ENCODE results near the gene ATP1A1.
A peak's percentile ranks its signal among the peaks of the same experiment; 100 is the strongest.

The ATP1A1 gene

GRCh38 chr1:116373431-116374352, 648 bp downstream of the ATP1A1 start:
- peak; percentile 61 for DNase-seq

DNA sequence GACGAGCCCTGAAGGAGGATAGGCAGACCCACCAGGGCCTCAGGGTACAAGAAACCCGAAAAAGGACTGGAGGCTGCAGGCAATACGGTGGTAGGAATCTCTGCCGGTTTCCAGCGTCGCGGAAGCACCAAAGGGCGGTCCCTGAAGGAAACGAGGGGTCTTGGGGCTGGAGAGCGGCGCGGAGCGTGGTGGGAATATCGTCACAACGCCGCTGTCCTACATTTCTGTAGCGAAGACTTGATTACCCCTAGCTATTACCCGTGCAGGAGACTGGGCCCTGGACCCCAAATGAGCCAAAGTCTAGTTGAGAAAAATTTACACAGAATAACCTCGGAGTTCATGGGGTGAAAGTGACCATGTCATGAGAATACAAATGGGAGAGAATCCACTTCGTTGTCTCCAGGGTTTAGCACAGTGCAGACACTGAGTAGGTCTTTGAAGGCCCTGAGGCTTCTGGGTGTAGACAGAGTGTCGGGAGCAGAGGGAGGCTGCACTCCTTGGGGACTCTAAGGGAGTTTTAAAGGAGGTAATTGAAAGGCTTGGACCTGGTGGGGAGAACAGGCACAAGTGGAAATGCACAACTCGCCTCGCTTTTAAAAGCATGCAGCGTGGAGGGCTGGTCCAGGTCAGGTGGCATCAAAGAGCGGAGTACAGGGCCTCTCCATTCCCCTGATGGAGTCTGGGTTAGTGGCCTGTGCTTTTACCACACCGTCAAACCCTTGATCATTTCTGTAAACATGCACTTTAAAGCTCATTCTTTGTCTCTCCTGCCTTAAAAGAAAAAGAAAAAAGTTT, 1.5 kb downstream of the ATP1A1 start:
- no peak for DNase-seq

DNA sequence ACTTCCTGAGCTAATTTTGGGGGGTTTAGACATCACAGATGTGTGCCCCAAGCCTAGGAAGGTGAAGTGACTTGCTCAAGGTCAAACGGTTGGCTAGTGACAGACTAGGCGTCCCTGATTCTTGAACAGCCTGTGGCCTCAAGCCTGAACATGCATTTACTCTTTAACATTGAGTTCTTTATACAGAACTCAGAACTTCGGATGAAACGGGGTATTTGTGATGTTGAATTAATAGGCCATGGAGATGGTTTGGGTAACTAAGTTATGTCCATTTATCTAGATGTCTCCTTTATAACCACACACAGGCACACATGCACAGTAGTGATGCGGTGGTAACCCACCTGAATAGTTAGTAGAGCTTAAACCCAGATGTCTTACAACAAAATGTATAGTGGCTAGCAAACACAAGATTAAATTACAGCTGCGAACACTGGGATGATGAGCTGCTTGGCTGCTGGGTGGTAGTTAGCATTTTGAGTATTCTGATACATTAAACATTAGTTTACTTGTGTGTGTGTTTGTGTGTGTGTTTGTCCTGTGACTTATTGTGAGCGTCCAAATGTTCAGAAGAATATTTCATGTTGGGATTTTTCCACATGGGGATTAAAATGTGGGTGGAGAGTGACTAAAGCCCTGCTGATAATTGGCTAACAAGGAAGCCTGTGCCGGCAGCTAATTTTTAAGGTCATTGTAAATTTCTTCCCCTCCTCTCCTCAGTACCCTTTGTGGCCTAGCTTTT, 2.3 kb downstream of the ATP1A1 start:
- DNase-seq, result no peak

- peak; percentile 33 for DNase-seq
Observed at GRCh38 chr1:116375887-116376728, 3.1 kb downstream of the ATP1A1 start.

GRCh38 chr1:116376729-116377086, 3.7 kb downstream of the ATP1A1 start:
- no peak for DNase-seq

DNA sequence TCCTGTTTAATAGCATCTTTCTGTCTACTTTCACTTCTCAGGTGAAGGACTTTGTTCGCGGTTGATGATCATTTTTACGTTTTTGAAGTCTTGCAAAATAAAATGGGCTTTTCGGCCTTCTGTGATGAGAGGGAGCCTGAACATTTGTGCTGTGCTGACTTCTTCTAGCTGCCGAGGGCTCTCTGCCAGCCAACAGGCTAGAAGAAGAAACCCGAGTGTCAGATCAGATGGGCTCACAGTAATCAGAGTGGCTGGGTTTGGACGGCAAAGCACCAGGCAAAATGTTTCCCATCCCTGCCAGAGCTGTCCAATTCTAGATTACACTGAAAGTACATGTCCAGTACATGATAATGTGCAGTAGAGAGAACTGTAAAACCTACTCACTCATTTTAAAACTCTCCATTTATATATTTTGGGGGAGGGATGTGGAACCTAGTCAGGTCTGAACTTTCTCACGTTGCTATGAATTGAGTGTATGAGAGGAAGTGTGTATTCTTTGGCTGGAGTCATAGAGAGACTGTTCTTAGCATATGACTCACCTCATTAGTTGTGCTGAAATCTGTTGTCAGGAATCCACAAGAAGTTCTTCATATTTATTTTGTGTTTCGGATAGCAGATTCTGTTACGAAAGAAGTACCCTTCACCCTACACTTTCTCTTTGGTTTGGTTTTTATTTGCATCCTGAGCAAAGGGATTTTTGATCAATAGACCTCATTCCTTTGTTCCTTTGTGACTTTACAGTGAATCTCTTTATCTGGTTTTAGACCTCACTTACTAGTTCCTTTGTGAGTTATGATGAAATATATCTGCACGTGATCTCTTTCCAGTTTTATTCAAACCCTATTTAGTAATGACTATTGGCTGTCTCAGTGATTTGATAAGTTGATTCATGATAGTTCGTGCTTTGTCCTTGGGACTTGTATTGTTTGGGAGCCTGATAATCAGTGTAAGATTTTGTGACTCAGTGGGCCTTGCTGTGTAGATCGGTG, 4.8 kb downstream of the ATP1A1 start:
- DNase-seq, result peak; percentile 45

DNA sequence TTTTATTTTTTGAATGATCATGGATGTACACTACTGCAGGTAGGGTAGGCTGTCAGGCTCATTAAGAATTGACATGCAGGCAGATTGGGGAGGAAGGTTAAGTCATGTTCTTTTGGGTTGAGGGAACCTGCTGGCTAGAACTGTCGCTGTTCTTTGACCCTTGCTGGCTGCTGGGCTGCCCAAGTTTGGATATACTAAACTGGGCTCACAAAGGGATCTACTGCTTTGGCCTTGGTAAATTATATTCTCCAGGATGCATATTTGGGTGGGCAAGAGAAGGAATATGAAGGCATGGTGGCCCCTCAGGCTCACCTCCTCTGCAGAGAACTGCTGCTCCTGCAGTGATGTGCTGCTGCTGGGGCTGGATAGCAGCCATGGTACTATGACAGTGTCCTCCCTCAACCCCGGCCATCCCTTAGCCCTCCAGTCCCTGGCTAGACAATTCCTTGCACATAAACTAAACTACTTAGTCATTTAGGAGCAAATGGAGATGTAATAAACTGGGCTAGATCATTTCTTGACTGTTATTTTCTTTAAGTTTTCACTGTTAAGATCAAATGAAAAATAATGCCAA, 6.1 kb downstream of the ATP1A1 start:
- no peak for DNase-seq

- DNase-seq, result no peak
Observed at GRCh38 chr1:116379674-116380498, 6.8 kb downstream of the ATP1A1 start.

- no peak for DNase-seq
Observed at GRCh38 chr1:116380499-116381242, 7.6 kb downstream of the ATP1A1 start.

- no peak for DNase-seq
Observed at GRCh38 chr1:116382321-116382720, 9.3 kb downstream of the ATP1A1 start.

- no peak for DNase-seq
Observed at GRCh38 chr1:116382857-116383483, 9.9 kb downstream of the ATP1A1 start.

- no peak for DNase-seq
Observed at GRCh38 chr1:116386042-116386441, 13.0 kb downstream of the ATP1A1 start.

DNA sequence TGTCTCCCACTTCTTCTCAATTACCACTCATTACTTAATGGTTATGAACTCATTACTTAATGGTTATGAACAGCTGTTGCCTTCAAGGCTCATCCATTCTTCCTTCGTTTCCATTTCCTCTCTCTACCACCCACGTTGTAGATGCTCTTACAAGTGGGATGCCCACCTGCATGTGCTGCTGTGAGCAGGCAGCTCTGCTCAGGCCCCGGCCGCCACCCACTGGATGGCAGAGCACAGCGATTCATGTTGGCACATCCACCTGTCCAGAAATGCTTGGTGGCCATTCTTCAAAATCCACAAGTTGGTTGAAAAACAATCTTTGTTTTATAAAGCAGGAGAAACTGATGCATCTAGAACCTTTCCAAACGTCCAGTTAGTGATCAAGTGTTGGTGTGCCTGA, 14.5 kb downstream of the ATP1A1 start:
- no peak for DNase-seq

DNA sequence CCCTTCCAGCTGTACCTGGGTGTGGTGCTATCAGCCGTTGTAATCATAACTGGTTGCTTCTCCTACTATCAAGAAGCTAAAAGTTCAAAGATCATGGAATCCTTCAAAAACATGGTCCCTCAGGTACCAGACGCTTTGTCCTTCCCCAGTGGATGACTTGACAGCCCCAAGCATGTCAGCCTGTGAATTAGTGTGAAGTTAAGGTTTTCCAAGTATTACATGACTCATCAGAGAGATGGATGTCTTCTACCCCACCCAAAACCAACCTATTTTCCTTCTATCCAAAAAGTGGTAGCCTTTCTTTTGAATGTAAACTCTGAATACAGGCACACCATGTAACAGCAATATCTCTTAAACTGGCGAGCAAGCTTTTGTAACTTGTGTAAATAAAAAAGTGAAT, 15.1 kb downstream of the ATP1A1 start:
- DNase-seq, result no peak

DNA sequence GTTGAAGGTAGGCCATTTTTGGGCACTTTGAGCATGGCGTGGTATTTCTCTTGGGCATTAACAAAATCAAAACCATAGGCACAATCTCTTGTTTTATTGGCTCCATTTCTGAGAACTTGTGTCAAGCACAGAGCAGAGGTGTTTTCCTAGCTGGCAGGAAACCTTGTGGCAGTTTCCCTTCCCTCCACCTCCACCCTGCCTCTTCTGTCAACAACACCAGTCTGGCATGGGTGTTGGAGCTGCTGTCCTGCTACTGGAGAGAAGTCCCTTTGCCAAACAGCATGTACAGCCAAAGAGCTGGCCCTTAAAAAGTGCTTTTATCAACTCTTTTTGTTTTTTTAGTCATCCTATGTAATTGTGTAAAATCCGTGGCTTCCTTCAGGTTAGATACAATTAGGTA, 16.0 kb downstream of the ATP1A1 start:
- no peak for DNase-seq

DNA sequence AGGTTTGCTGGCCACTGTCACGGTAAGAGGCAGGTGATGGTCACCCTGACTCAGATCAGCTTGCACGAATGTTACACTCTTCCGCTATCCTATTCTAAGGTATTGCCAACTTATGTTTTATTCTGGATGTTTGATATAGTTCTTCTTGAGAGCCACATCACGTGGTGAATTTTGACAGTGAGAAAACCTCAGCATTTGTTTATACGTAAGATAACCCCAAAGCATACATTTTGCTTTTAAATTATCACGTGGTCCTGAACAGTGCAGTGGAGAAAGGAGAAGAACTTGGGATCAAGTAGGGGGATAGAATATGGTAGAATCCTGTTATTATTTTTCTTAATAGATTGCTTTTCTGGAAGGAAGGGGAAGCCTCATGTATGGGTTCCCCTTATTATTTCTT, 16.6 kb downstream of the ATP1A1 start:
- DNase-seq, result no peak

DNA sequence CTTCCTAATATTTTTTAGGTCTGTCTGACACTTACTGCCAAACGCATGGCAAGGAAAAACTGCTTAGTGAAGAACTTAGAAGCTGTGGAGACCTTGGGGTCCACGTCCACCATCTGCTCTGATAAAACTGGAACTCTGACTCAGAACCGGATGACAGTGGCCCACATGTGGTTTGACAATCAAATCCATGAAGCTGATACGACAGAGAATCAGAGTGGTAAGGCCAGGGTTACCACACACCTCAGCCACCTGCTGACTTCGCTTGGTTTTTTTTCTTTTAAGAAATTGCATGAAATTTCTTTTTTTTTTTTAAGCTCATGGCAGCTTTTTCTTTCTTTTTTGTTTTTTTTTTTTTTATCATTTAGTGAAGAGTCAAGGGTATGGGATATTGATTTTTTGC, 17.2 kb downstream of the ATP1A1 start:
- DNase-seq, result no peak

DNA sequence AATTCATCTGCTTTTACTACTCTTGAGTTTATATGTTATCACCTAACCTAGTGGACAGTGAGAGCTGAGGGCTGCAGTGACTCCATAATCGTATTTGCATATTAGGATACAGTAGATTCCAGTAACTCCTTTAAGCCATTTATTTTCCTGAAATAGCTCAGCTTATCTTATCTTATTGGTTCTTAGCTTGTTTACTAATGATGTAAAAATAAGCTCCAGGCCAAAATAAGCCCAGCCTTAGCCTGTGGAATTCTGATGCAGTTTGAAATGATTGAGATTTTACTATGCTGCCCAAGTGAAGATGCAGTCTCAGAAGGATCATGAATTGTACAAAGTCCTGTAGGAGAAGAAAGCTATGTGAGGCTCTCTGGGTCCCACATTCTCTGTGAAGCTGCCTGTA, 18.1 kb downstream of the ATP1A1 start:
- DNase-seq, result no peak
